Astrocyte of the cerebellum (primary cell): Measurements from ENCODE around the gene BCAS1.

ENCODE experiments used
- DNase-seq: peaks from one replicate; pipeline ENCODE4 v3.0.0-alpha.2; 2011; ENCODE audit warnings: low read depth
- H3K4me3 ChIP-seq: 2 replicates; pipeline ENCODE4 v1.5.1; 2011; ENCODE audit warnings: mild to moderate bottlenecking, low read depth, low read length, moderate library complexity
- in situ Hi-C: cut with HindIII; loops from 2 replicates; pipeline ENCODE4 v1.10.0; 2017; ENCODE audit warnings: low sequenced_read_pairs
- TF ChIP-seq, protein P1 (sequence below): IDR thresholded peaks from 2 replicates; pipeline ENCODE4 v1.5.1; 2012; ENCODE audit warnings: low read length, low read depth, moderate library complexity, mild to moderate bottlenecking; ENCODE audit errors: missing control alignments

The BCAS1 gene

DNA sequence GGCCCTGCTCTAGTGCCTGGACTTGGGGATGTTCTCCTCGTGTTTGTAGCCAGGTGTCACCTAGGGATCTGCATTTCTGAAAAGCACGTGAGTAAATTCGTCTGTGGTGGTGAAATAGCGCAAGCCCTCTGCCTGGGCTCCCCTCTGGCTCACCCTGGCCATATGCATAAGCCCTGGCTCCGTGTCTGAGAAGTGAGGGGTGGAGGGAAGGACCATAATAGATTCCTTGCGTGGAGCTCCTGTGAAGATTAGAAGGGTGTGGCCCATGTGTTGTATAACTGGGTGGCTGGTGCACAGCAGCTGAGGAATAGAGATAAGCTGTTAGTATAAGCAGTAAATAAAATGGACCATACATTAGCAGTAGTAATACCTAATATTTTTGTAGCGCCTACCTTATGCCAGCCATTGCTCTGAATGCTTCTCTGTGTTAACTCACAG lies 4.8 kb downstream of the BCAS1 start:
- TF ChIP-seq, protein P1, sequence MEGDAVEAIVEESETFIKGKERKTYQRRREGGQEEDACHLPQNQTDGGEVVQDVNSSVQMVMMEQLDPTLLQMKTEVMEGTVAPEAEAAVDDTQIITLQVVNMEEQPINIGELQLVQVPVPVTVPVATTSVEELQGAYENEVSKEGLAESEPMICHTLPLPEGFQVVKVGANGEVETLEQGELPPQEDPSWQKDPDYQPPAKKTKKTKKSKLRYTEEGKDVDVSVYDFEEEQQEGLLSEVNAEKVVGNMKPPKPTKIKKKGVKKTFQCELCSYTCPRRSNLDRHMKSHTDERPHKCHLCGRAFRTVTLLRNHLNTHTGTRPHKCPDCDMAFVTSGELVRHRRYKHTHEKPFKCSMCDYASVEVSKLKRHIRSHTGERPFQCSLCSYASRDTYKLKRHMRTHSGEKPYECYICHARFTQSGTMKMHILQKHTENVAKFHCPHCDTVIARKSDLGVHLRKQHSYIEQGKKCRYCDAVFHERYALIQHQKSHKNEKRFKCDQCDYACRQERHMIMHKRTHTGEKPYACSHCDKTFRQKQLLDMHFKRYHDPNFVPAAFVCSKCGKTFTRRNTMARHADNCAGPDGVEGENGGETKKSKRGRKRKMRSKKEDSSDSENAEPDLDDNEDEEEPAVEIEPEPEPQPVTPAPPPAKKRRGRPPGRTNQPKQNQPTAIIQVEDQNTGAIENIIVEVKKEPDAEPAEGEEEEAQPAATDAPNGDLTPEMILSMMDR: no peak
- in situ Hi-C loops: loop anchor here (10.0 kb wide), 1 partner anchor 401 kb away; no protein-coding TSS in a partner anchor
- no peak overlapping the region for H3K4me3 ChIP-seq
- DNase-seq: no peak

DNA sequence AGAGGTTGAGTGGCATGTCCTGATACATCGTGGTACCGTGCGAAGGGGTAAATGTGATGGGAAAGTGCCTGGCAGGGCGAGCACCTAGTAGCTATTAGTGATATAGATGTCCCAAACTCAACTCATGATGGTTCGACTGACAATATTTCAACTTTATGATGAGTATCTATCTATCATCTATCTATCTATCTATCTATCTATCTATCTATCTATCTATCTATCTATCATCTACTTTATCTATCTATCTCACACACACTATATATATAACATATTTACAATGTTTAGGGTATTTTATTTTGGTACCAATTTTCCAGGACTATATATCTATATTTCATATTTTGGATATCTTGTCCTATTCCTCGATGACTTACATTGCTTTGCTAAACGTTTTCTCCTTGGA lies 5.5 kb downstream of the BCAS1 start:
- H3K4me3 ChIP-seq: no peak overlapping the region
- DNase-seq: no peak
- TF ChIP-seq, protein P1: no peak
- in situ Hi-C loops: loop anchor here (10.0 kb wide), 1 partner anchor 400 kb away; no protein-coding TSS in a partner anchor

DNA sequence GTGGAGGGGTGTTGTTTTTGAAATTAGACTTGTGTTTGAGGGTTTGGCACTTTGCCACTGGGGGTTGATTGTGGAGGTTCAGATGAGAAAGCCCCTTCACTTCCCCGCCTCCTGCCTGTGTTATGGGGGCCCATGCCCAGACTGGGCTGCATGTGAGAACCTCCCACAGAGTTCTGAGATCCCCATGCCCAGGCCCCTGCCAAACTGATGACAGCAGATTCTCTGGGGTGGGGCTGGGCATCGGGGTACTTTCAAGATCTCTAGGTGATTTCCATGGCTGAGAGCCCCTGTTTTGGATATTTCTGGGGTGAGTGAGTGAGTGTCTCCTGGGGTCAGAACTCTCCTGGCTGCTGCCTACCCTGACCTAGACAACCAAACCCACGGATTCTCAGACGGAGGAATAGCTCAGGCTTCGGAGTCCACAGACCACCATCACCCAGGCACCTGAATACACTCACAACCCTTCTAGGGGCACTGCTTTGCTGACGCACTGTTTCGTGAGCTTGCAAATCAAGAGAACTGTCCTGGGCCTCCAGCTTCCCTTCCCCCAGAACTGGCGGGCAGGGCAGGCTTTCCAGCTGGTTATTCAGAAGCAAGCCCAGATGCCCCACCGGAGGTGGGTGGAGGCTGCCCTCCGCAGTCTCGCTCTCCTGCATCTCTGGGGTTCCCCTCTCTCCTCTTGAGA lies 6.3 kb downstream of the BCAS1 start:
- in situ Hi-C loops: loop anchor here (10.0 kb wide), 1 partner anchor 399 kb away; no protein-coding TSS in a partner anchor
- no peak for DNase-seq
- no peak overlapping the region for H3K4me3 ChIP-seq
- TF ChIP-seq, protein P1: no peak

DNA sequence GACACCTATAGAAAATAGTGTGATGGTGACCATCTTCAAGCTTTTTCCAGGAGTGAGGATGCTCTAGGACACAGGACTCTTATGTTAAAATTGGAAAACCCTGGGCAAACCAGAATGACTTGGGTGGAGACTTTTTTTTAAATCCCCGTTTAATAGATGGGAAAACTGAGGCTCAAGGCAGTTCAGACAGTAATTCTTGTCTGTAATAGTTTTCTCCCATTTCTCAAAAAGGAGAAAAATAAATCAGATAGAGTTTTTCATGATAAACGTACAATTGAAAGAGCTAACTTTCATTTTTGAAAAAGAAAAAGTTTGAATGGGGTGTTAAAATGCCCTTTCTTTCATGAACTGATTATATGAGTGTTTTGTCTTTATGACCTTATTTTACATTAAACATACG lies 6.8 kb downstream of the BCAS1 start:
- no peak for DNase-seq
- TF ChIP-seq, protein P1: no peak
- in situ Hi-C loops: loop anchor here (10.0 kb wide), 1 partner anchor 399 kb away; no protein-coding TSS in a partner anchor
- H3K4me3 ChIP-seq: no peak overlapping the region

DNA sequence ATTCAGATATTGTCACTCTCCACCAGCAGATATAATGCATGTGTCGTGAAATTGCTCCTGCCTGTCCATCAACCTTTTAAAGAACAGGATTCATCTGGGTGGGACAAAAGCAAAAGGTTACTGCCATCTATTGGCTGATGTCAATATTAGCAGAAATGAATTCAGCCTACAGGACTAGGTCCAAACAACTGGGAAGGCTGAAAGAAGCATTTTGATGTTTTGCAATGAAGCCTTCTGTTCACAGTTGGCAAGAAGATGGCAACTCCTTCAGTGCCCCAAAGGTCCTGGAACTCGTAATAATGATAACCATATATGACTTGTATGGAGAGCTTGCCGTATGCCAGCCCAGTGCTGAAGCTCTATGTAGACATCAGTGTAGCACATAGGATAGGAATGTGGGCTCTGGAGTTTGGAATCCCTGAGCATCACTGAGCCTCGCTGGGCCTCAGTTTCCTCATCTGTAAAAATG lies 7.5 kb downstream of the BCAS1 start:
- TF ChIP-seq, protein P1: peak; percentile 66
- H3K4me3 ChIP-seq: no peak overlapping the region
- DNase-seq: no peak
- in situ Hi-C loops: loop anchor here (10.0 kb wide), 1 partner anchor 398 kb away; no protein-coding TSS in a partner anchor

DNA sequence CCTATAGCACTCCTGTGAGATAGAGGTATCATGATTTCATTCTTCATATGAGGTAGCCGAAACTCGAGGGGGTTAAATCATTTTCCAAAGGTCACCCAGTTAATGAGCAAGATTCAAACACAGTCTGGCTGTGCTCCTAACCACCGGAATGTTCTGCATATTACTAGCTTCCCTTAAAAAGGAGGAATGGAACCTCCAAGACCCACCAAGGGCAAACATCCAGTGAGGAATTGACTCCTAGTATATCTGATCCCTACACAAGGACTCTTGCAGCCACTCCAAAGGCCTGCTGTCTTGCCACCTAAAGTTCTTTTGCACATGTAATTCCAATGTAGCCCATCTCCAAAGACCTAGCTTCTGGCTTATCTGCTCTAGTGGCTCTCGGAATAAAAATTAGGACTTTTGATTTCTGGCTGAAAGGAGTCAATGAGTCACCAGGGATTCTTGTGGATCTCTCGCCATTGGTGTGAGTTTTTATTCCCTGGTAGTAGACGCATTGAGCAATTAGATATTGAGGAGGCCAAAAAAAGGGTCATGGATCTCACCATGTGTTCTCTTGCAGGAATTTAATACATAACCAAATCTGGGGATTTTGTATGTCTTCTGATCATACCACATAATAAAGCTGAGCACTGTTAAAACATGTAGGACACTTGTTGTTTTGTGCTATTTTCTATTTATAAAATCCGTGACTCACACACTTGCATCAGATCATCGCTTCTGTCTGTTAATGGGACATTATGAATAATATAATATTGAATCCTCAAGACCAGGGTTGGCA lies 9.1 kb downstream of the BCAS1 start:
- no peak overlapping the region for H3K4me3 ChIP-seq
- TF ChIP-seq, protein P1: no peak
- in situ Hi-C loops: loop anchor here (10.0 kb wide), 1 partner anchor 396 kb away; no protein-coding TSS in a partner anchor
- peak; percentile 43 for DNase-seq
